ENCODE results near the gene SYAP1. TPM values are rescaled to one million over a fixed set of nuclear protein-coding genes. Genes with fewer than 3 reads are reported as not detected.

Gene SYAP1
- total RNA-seq, 1 donor from 2014 or later: 16.8 TPM

- Mint-ChIP-seq H3K9me3 (no peaks in the 10 kb centered on the region), H3K27ac (no peak overlapping the region), H3K27me3 (no peaks in the 10 kb centered on the region), H3K4me1 (no peaks in the 10 kb centered on the region), H3K4me3 (no peak overlapping the region), H3K36me3 (ENCODE audit: low read depth) (peaks cover 24% of the 10 kb centered on the region)
- TF ChIP-seq CTCF (IDR thresholded peaks at IDR 0.05): no peak
- ChIA-PET CTCF (interaction anchor here (1.0 to 1.7 kb wide), 2 partner anchors 935 to 1197 kb away, joined by 3 to 4 read pairs; no protein-coding TSS in a partner anchor), POLR2A (no interaction called here)
- ATAC-seq (ENCODE audit: low read depth) (peak; percentile 69), DNase-seq (peak; percentile 35)
- intact Hi-C loops (cut with micrococcal nuclease): loop anchor here (1.0 to 10.0 kb wide), 5 partner anchors 258 to 1196 kb away; partner anchors contain the start of gene GRPR
Measured at GRCh38 chrX:16695079-16695676, 24.2 kb upstream of the SYAP1 start.

GRCh38 chrX:16696956-16697355, 22.5 kb upstream of the SYAP1 start:
- ChIA-PET POLR2A (no interaction called here), CTCF (interaction anchor here (1.2 kb wide), 1 partner anchor 1347 kb away, joined by 3 read pairs; no protein-coding TSS in a partner anchor)
- Mint-ChIP-seq H3K4me3 (no peak overlapping the region), H3K9me3 (no peaks in the 10 kb centered on the region), H3K27ac (no peak overlapping the region), H3K27me3 (no peaks in the 10 kb centered on the region), H3K4me1 (no peaks in the 10 kb centered on the region), H3K36me3 (ENCODE audit: low read depth) (peaks cover 18% of the 10 kb centered on the region)
- DNase-seq: no peak
- TF ChIP-seq CTCF (IDR thresholded peaks at IDR 0.05): no peak
- ATAC-seq (ENCODE audit: low read depth): no peak
- intact Hi-C loops (cut with micrococcal nuclease): loop anchor here (10.0 kb wide), 1 partner anchor 572 kb away; the partner anchor contains the start of gene GRPR

- TF ChIP-seq CTCF (IDR thresholded peaks at IDR 0.05): no peak
- Mint-ChIP-seq H3K4me1 (peaks cover 2% of the 10 kb centered on the region), H3K27me3 (no peaks in the 10 kb centered on the region), H3K27ac (no peak overlapping the region), H3K4me3 (no peak overlapping the region), H3K36me3 (ENCODE audit: low read depth) (peaks cover 10% of the 10 kb centered on the region), H3K9me3 (no peaks in the 10 kb centered on the region)
- DNase-seq: no peak
- intact Hi-C loops (cut with micrococcal nuclease): loop anchor here (10.0 kb wide), 1 partner anchor 575 kb away; the partner anchor contains the start of gene GRPR
- ChIA-PET POLR2A (interaction anchor here (0.5 kb wide), 1 partner anchor 917 kb away, joined by 3 read pairs; no protein-coding TSS in a partner anchor), CTCF (no interaction called here)
- ATAC-seq (ENCODE audit: low read depth): no peak
Measured at GRCh38 chrX:16699389-16699788, 20.0 kb upstream of the SYAP1 start.

GRCh38 chrX:16700734-16701133, 18.7 kb upstream of the SYAP1 start:
- Mint-ChIP-seq H3K4me1 (peaks cover 10% of the 10 kb centered on the region), H3K27me3 (no peaks in the 10 kb centered on the region), H3K27ac (no peak overlapping the region), H3K36me3 (ENCODE audit: low read depth) (peaks cover 10% of the 10 kb centered on the region), H3K4me3 (no peak overlapping the region), H3K9me3 (no peaks in the 10 kb centered on the region)
- CTCF ChIA-PET: no interaction called here
- no peak for DNase-seq
- no peak for ATAC-seq (ENCODE audit: low read depth)
- POLR2A ChIA-PET: no interaction called here
- intact Hi-C loops (cut with micrococcal nuclease): no loop called here
- TF ChIP-seq CTCF (IDR thresholded peaks at IDR 0.05): no peak

GRCh38 chrX:16702700-16703599, 16.5 kb upstream of the SYAP1 start:
- intact Hi-C loops (cut with micrococcal nuclease): no loop called here
- DNase-seq: no peak
- no peaks in the 10 kb centered on the region for H3K27me3 Mint-ChIP-seq
- H3K4me1 Mint-ChIP-seq: peaks cover 10% of the 10 kb centered on the region
- no peak for ATAC-seq (ENCODE audit: low read depth)
- no peak overlapping the region for H3K4me3 Mint-ChIP-seq
- H3K9me3 Mint-ChIP-seq: no peaks in the 10 kb centered on the region
- H3K36me3 Mint-ChIP-seq (ENCODE audit: low read depth): peaks cover 2% of the 10 kb centered on the region
- TF ChIP-seq CTCF (IDR thresholded peaks at IDR 0.05): no peak
- ChIA-PET POLR2A (interaction anchor here (0.6 to 0.7 kb wide), 2 partner anchors 15 to 322 kb away, joined by 8 to 9 read pairs; no protein-coding TSS in a partner anchor), CTCF (no interaction called here)
- H3K27ac Mint-ChIP-seq: no peak overlapping the region

All from activated B cell treated with CpG ODN at 0.5 μM for 24 hours (primary cell).